GM18511 (cell line): ENCODE measurements around the gene BACH1.

ENCODE experiments used
- ATAC-seq: cut with Tn5 transposase; IDR thresholded peaks from one replicate; pipeline ENCODE4 v1.9.1; 2021; ENCODE audit warnings: mild to moderate bottlenecking, moderate library complexity; ENCODE audit not compliant: unreplicated experiment

Gene BACH1

GRCh38 chr21:29290240-29290639 lies 8.5 kb upstream of the BACH1 start:
- ATAC-seq: no peak

DNA sequence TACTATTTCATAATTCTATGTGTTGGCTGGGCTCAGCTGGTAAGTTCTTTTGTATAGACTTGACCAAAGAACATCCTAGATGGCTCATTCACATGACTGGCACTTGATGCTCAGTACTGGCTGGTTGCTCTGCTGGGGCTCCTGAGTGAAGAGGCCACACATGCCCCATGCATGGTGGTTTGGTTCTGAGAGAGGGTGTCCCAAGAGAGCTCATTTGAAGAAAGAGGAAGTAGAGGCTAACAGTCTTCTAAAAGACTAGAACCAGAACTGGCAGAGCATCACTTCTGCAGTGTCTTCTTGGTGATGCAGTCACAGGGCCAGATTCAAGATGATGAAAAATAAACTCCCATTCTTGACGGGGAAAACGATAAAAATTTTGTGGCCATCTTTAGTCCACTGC lies 5.2 kb upstream of the BACH1 start:
- peak; percentile 95 for ATAC-seq

DNA sequence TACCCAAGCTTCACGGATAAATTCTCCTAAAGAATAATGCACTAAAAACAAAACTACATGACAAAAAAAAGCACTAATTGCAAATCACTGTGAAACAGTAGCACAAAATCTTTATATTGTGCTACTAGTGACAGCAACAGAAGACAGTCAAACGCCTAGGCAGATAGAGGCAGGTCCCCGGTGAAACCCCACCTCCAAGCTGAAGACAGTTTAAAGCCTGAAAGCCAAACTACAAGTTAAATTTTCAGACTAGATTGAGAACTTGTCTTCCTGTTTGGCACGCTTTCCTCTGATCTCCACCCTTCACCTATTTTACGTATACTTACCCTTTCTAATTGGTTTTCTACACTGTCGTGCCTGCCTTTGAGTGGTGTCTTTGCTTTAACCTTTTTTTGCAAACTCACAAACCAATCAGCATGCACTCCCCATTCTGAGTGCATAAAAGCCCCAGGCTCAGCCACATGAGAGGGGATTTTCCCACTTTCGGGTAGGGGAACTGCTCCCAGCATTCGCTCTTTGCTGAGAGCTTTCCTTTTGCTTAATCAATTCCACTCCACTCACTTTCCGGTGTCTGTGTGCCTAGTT lies 3.6 kb upstream of the BACH1 start:
- ATAC-seq: no peak

DNA sequence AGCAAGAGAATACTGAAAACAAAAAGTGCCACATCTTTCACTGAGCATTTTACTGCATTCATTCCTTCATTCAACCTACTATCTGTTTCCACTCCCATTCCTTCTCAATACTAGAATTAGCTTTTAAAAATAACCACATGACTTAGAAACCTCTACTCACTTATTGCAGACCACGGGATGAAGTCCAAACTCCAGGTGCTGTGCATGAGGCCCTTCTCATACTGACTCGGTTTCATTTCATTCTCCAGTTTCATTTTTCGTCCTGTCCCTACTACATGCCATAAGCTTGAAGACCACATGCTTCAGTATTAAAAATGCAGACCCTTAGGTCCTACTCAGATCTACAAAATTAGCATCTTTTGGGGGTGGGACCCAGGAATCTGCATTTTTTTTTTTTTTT lies 2.3 kb upstream of the BACH1 start:
- ATAC-seq: no peak

- no peak for ATAC-seq
Observed at GRCh38 chr21:29297483-29298347, 1.0 kb upstream of the BACH1 start.

- peak; percentile 23 for ATAC-seq
Observed at GRCh38 chr21:29299046-29299915, 559 bp downstream of the BACH1 start.

- peak; percentile 79 for ATAC-seq
Observed at GRCh38 chr21:29299916-29300806, 1.4 kb downstream of the BACH1 start.

DNA sequence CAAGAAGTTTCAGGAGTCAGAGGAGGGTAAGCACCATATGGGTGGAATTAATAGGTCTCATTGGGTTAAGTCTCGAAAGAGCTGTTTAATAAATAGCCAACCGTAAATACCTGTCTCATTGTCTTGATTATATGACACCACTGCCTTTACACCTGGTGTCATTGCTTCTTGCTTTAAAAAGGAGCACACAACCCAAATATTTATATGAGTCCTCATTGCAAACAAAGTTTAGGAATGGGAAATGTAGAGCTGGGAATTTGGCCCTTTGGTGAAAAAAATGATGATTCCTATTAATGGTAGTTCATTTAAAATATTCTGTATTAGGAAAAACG lies 2.1 kb downstream of the BACH1 start:
- no peak for ATAC-seq

DNA sequence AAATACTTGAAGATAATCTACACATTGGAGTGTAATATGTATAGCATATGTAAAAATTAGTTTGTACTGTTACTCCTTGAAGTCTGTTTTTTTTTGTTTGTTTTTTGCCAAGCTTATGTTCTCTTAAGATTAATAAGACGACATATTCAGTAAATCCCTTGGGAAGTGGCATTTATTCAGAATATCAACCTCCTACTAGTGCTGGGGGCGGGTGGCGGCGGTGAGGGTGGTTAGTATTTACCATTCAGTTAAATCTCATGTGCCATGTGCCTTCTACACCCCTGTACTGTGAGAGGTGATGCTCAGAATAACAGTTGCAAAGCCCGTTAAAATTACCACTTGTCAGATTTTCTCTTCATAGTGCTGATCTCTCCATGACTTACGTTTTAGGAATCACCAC lies 3.0 kb downstream of the BACH1 start:
- ATAC-seq: no peak

- no peak for ATAC-seq
Observed at GRCh38 chr21:29302359-29302875, 3.7 kb downstream of the BACH1 start.

DNA sequence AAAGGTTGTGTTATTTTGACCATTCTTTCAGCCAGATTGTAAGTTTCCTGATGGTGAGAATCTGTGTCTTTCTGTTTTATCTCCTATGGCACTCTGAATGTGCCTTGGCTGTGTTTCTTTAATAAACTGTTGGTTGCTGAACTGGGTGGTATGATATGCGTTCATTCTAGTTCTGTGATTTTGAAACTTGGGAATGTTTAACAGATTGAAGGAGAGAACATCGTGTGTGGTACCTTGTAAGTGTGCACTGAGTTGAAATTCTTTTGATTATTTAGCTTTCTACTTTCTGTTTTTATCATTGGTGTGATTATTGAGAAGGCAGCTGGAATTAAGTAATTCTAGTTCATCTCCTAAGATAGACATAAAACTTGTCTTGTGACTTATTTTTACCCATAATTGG lies 4.6 kb downstream of the BACH1 start:
- ATAC-seq: no peak

DNA sequence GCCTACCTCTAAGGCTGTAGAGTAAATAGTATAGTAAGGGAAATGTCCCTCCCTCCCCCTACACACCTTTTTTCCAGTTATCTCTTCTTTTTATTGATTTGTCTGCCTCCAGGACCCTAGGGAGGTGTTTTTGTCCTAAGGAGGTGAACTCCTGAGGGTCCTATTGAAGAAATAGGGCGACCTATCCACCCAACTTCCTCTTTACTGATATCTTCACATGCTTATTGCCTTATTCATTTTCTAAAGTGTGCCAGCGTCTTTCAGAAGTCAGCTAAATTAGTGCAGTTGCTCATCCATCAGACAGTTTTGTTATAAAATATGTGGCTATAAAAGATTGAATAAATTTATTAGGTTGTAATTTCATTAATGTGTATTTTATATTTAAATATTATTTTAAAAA lies 5.9 kb downstream of the BACH1 start:
- no peak for ATAC-seq

DNA sequence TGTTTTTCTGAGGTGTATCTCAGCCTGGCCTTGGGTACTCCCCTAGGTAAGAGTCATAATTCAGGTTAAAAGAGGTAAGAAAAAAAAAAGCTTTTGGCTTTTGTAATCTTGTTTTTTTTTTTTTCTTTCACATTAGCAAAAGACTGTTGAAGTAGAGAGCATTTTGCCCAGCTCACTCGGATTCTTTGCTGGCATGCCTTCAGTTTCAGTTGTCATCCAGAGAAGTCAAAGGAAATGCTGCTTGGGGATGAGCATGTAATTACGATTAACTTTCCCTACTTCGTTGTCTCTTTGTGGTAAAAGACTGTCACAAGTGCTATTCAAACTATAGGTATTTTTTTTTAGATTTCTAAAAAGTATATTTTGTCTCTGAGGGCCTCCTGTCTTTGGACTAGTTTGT lies 6.3 kb downstream of the BACH1 start:
- ATAC-seq: no peak

GRCh38 chr21:29305561-29305960 lies 6.8 kb downstream of the BACH1 start:
- no peak for ATAC-seq

GRCh38 chr21:29306920-29307319 lies 8.2 kb downstream of the BACH1 start:
- ATAC-seq: peak; percentile 62

DNA sequence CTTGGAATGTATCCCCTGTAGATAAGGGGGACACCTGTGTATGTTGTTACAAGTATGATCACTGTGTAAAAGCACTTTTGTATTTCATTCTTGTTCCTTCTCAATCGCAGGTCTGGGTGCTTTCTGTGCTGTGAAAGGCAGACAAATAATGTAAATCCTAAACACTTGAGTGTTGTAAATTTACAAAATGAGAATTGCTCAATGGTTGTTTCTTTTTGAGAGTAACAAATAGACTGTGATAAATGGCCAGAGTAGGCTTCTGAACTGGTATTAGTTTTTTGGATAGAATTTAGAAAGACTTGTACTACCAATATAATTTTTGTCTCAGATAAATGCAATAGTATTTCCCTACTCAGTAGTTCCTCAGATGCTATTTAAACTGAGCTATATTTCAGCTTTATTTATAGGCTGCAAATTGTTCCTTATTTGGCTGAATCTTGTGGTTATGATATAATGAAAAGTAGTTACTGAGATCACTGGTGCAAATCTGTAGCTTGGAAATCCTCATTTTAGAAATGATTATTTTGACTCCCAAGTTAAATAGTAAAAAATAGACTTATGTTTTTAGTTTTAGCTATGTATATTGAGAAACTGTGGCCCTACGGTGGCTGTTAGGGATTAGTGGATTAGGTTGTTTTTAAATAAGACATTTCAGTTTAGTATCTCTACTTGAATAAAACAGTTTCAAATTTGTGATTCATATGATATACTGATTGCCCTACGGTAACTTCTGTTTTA lies 9.2 kb downstream of the BACH1 start:
- ATAC-seq: no peak

DNA sequence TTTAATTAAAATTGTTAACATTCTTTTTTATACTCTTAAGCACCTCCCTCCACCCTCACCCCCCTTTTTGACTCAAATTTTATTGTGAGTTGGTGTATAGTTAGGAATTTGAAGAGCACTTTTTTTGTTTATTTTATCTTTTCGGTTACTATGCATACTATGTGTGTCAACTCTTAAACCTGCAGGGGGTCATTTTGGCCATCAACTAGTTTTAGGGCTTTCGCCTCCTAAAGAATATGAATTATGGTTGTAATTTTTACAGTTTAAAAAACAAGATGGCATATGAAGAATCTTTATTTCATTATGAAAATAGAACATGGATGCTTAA lies 9.7 kb downstream of the BACH1 start:
- ATAC-seq: no peak

DNA sequence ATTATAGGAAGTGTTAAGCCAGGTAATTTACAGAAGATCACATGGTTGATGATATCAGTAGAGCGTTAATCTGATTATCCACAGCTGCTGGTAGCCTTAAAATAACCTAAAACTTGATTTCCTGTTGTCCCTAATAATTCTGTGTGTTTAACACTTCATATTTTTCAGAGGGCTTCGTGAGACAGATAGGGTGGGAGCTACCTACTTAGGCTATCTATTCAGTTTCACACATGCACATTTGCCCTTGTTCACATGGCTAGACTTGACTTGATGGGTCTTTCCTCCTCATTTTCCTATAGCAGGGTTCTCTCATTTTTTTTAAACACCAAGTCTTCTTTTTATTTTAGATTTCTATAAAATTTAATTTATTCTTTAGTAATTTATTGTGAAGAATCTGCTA lies 11.0 kb downstream of the BACH1 start:
- ATAC-seq: no peak

DNA sequence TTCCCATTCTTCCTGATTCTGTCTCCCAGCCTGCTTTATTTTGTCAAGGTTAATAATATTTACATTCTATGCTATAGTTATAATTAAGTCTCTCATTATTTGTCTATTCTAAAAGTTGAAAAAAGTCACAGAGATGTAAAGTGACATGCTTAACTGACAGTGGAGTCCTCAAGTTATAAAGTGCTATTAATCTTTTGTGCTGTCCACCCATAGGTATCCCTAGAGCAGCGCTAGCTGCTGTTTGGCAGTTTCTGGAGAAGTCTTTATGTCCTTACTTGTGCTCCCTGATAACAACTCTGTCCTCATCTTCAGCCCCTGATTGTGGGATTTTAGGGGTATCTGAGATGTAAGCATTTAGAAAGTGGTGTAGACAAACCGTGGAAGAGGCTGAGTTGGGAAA lies 13.1 kb downstream of the BACH1 start:
- ATAC-seq: no peak

GRCh38 chr21:29312981-29313380 lies 14.3 kb downstream of the BACH1 start:
- ATAC-seq: no peak
